Activated T-cell treated with anti-CD3 and anti-CD28 coated beads, Interleukin-2, amount 50 U/mL, for 48 hours (primary cell): ENCODE data around the gene GATB.
A peak's percentile ranks its signal among the peaks of the same experiment; 100 is the strongest.

Source experiments
- DNase-seq, 2 experiments: peaks; one replicate each; pipeline ENCODE4 v3.0.0-alpha.2; 2020

Gene GATB

DNA sequence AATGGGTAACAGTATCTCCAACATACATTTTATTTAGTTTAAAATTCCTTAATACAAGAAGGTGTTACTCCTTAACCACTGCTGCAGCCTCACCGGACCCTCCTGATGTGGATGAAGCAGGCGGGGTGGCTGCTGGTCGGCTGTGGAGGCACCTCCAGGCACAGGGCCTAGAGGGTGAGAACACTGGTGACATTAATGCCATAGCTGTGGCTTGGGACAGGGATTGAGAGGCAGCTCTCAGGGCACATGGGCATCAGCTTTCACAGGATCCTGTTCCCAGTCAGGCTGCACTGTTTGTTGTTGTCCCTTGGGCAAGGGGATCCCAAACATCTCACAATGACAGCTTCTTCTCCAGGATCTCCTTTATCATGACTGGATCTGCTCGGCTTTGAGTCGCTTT is 90.0 kb downstream of the GATB start:
- no peak for DNase-seq

DNA sequence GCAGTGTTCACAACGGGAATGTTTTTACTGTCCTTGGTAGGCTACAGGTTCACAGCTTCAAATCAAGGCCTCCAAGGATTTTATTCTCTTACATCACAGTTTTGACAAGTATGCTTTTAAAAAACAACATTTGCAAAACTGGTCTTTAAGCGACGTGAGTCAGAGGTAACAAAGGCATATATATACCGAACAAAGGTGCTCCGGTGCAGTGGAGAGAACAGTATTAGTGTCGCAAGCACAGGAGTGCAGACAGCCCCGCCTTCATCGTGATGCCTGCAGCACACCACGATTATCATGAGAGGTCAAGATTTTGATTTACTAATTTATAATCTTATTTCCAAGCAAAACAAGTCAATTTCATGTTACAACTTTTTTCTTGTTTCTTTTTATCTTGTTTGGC is 90.8 kb downstream of the GATB start:
- DNase-seq = no peak

DNA sequence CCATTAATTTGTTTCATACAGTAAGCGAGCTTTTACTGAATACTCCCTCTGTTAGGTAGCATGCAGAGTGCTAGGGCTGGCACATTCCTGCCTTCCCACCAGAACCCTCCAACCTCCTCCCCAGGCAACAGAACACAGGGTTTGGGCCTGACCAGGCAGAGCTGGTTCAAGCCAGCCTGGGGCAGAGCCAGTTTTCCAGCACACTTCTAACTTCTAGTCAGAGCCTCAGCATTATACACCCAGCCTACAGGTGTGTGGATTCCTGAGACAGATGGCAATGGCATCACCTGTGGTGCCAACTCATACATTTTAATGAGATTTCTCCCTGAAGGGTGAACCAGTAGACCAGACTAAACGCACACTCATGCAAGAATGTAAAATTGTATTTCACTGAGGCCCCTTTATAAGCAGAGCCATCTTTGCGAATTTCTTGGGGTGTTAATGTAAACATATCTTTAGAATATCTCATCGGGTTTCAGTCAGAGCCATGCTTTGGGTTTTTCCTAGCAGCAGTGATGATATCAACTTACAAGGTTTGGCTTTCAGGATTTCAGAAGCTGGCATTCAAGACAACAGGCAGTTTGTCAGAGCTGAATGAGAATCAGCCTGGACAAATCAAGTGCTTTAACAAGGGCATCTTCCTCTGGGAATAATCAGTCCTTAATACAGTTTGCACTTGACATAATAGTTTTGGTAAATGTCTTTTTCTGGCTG is 92.0 kb downstream of the GATB start:
- DNase-seq = no peak

DNA sequence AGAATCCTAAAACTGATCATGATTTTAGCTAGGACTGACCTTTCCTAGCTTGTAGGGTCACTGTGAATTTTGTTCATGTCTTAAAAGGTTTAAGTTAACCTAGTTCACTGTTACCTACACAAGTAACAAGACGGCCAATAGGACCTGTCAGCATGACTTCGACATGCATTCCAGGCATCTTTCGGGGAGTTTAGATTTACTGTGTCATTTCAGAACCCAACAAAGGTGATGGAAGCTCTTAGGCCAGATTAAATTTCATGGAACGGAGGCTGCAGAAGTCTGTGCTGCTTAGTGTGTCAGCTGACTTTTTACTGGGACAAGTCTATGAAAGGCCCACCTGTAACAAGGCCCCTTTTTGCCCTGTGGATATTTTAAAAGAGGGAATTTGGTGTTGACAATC is 93.1 kb downstream of the GATB start:
- DNase-seq = no peak

DNA sequence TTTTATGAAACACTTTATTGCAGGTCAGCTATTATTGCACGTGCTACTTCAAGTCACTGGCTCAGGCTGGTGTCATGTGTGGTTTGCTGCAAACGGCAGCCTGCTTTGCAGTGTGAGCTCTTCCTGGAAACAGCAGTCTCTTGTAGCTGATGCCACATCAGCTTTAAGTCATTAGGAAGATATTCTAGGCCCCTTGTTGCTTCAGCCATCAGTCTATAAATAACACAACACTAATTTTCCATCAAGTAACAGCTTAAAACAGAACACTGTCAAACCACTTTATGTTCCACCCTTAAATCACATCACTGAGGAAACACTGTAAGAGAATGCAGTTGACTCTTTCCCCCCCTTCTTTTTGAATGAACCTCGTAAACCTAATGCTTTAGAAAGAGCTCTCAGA is 93.8 kb downstream of the GATB start:
- DNase-seq = no peak

DNA sequence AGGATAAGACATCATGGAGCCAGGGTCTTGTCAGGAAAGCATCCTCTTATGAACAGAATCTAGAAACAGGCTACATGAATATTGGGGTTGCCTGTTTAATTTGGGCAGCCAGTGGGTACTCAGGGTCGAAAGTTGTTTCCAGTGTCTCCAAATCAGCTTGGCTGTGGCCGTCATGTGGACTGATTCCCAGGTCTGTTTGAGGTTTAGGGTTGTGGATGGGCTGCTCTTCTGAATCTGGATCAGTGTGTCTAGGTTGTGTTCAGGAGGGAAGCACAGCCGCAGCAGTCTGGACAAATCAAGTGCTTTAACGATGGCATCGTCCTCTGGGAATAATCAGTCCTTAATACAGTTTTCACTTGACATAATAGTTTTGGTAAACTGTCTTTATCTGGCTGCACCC is 94.3 kb downstream of the GATB start:
- no peak for DNase-seq

DNA sequence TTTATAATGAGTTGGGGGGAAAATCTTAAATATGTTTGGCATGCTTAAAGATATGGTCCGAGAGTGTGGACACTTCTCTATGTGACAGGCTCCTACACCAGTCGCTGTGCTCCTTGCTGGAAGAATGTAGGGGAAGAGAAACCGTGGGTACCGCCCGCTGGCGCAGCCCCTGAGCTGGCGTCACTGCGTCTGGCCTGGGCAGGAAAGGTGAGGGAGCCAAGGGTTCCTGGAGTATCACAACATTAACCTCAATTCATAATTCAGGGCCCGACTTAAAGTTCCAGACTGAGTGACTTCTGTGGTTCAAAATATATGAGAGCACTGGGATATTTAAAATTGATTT is 95.1 kb downstream of the GATB start:
- no peak for DNase-seq

DNA sequence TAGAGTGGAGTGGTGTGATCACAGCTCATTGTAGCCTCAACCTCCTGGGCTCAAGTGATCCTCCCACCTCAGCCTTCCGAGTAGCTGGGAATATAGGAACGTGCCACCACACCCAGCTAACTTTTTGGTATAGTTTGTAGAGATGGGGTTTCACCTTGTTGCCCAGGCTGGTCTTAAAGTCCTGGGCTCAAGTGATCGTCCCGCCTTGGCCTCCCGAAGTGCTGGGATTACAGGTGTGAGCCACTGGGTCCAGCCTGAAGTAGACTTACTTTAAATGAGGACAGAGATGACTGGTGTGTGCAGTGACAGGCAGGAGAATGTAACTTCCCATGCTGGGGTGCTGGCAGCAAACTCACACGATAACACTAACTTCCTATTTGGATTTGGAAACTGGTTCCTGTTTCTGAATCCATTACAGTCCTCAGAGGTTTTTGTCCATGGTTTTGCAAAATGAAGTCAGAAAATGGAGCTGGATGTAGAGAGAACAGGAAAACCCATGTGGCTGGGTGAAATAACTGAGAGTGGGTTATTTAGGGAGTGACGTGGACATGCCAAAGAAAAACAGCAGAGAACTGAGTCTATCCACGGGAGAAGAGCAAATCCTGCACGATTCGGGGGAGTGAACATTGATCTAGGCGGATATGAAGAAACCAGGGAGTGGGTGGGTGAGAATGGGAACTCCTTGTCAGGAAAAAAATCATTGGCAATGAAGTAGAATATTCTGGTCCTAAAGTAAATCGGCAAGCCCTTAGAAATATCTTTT is 95.6 kb downstream of the GATB start:
- no peak for DNase-seq

DNA sequence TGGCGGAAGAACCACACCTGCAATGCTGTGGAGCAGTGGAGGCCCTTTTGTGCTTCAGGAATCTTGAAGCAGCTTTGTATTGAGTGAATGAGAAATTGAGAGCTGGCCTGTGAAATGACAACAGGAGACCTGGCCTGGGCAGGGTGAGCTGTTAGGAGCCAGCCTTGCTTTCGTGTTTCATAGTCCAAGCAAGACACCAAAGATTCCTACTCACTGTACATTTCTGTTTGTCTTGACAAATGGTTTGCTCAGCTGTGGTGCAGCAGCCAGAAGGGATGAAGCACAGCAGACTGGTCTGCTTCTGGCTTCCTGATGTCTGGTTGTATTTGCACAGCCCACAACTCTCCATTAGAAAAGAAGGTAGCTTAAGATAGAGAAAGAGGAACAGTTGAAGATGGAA is 96.5 kb downstream of the GATB start:
- no peak for DNase-seq

DNA sequence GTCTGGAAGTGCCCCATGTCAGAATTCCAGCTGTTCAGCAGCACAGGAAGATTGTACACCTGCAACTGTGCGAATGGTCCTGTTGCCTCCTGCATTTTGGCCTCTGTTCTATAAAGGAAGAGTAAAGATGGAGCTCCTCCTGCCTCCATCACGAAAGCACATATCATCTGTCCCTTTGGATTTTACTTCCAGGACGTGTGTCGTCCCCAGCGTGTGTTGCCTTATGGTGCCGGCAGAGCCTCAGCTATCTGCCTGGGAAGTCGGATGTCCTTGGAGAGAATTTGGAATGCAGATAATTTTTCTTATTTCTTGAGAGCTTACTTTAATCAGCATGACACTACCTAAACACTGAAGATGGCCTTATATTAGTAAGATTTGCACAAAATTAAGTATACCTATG is 97.7 kb downstream of the GATB start:
- no peak for DNase-seq

DNA sequence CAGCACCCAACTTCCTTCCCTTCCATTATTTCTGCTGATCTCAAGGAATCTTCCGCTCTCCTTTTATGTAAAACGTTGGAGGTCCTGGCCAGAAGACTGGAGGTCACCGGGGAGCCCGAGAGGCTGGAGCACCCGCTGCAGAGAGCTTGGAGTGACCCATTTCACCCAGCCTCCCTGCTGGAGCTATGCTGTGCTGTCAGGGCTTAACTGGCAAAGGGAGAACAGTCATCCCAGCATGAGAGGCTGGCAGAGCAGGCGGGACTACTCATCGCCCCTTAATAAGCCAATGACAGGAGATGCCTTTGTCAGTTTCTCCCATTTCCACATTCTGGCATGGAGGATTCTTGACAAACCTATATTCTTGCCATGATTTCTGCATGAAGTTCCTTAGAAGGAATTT is 98.9 kb downstream of the GATB start:
- no peak for DNase-seq

DNA sequence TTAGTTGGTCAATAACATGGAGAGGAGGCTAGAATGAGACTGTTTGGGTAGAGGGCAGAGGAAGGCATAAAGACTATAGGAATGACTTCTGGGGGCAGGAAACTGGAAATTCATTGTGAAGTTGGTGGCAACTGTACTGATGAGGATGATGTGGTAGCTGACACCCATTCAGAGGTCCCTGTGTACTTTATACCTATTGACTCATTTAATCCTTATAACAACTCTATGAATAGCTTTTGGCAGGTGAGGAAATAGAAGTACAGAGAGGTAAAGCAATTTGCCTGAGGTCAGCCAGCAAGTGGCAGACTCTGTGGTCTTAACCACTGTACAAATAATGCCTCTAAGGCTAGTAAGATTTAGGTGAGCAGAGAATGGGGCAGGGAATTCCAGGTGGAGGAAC is 100.1 kb downstream of the GATB start:
- DNase-seq = no peak

DNA sequence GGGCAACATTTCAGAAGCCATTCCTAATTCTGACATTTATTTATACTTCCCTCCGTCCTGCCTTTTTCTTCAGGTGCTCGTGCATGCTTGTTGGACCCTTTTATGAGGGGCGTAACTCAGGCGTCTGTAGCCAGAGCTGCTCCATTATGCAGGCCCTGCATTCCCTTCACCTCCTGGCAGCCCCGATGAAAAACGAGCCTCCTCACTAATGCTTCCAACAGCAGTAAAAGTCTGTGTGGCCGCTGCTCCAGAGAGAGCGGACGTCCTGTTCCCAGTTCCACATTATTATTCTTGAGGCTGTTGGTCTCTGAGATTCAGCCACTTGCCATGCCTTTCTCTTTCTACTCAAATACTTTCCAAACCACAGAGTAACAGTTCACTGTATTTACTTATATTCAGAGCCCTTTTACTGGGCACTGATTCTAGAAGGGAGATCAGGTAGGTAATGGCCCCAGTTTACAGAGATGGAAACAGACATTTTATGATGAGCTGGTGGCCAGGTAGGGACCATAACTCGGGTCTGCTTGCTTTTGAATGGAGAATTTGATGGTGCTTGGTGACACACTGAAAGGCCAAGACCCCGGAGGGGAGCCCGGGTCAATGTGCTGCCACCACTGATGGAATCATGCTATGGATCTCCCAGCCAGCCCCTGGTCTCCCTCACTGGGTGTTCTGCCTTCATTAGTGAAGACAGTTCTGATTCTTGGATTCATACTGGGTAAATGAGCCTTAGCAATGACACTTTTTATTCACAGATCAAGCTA is 101.0 kb downstream of the GATB start:
- no peak for DNase-seq

DNA sequence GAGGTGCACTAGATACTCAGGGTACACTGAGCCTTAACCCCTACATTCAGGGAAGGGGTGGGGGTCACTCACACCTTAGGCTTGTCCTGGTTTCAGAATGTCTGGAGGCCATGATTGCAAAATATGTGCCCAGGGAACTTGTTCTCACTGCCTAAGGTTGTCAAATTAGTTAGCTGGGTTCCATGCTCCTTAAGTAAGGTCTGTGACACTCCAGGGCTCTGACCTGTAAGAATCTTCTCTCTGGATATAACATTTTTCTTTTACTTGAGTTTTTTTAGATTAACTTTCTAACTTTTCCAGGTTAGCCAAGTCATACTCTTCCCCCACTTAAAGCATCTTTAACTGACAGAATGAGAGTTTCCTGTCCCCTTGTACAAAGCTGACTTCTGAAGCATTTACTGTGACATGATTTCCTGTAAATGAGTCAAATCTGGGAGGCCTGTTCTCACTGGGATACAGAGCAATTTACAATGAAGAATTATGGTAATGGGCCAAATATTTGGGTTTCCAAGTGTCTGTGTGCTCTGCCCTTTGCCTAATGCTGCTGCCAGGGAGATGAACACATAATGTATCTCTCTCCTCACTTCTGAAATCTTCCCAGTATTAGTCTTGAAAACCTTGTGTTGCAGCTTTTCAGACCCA is 101.7 kb downstream of the GATB start:
- no peak for DNase-seq

DNA sequence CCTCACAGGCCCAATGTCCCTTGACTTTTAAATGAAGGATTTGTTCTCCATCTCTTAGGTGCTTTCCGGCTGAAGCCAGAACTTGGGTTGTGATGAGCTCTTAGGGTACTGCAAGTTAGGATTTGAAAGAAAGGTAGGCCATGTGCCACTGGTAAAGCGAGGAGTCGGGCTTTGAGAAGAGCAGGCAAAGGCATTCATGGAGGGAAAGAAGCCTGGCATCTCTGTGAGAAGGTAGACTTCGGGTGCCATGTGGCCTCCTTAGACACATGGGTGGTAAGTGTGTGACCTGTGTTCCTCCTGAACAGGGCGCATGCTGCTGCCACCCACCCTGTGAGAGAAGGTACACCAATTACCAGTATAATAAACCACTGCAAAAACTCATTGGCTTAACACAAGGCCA is 102.9 kb downstream of the GATB start:
- no peak for DNase-seq

DNA sequence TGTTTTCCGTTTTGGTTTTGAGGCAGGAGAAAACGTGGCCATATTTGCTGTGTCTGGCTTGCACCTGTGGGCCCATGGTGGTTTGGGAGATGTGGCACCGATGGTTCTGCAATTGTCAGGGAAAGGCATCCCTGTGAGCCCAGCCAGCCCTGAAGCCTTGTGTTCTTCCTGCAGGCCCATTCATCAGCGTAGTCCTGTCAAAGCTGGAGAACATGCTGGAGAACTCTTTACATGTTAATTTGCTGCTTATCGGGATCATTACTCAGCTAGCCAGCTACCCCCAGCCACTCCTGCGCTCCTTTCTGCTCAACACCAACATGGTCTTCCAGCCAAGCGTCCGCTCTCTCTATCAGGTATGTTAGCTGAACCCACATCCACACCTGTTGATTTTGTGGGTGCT is 104.7 kb downstream of the GATB start:
- no peak for DNase-seq

DNA sequence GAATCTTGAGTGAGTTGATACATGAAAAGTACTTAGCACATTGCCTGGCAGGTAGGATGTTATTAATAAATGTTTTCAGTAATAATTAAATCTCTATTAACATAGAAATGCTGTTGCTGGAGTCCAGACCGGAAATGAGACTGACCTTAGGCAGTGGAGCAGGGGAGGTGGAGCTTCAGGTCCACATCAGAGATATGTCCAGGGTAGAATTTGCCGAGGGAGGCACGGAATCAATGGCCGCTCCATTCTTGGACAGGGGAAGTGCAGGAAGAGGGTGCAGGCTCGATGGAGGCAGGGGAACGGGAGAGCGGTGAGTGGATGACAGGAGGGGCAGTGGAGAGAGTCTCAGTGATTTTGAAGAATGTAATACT is 107.3 kb downstream of the GATB start:
- DNase-seq = no peak

DNA sequence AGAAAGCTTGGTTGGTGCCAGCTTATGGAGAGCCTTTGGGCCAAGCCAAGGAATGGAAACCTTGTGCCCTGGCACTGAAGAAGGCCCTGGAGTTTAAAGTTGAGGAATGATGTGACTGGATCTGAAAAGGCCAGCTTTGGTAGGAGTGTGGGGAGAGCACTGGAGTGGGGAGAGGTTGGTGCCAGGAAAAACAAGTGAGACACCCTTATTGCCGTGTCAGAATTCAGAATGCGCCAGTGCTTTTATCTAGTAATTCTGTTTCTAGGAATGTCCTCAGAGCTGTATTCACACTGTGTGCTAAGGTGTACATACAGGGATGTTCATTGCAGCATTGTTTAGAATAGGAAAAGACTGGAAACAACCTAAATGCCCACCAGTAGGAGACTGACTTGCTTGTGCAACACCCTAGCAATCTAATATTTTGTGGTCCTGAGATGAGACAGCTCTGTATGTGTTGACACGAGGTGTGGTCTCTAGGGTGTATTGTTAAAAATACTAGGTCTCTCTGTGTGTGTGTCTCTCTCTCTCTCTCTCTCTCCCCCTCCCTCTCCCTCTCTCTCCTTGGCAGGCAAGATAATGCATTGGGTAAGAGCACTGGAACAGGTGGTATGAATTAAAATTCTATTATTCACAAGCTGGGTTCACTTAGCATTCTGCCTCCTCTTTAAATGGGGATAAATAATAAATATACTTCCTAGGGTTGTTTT is 107.8 kb downstream of the GATB start:
- no peak for DNase-seq

DNA sequence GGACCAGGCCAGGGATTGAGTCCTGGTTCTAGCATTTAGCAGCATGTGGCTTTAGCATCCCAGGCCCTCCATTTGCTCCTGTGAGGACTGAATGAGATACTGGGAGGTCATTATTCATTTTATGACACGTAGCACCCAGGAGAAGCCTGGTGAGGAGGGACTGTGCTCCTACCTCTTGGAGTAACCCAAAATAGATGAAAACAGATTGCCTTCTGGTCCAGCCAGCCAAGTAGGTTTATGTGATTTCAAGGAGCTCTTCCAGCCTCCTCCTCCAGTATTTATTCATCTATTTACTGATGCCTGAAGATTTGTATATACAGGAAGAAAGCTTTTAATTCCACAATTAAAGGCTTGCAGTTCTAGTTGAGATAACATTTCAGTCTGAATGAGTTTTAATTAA is 109.3 kb downstream of the GATB start:
- DNase-seq = no peak

DNA sequence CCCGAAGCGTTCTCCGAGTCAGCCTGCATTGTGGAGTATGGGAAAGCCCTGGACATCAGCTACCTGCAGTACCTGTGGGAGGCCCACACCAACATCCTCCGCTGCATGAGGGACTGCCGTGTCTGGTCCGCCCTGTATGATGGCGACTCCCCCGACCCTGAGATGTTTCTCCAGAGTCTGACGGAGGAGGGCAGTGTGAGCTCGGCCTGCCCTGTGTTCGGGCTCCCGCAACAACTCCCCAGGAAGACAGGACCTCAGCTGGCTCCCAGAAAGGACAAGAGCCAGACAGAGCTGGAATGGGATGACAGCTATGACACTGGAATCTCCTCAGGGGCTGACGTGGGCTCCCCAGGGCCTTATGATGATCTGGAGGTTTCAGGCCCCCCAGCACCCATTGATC is 111.3 kb downstream of the GATB start:
- no peak for DNase-seq

DNA sequence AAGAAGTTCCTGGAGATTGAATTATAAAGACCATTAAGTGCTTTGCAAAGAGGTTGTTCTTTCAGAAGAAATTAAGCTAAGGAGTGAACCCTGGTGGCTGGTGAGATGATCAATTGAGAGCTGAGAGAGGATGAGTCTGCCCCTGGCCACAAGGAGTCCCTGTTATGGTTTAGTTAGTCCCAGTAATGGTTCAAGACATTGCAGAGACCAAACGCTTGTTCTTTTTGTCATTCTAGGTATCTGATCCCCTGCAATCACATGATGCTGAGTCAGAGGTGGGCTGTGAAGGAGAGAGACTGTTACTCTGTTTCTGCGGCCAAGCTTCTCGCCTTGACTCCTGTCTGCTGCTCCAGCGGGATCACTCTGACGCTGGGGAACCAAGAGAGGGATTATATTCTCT is 114.5 kb downstream of the GATB start:
- DNase-seq = no peak

DNA sequence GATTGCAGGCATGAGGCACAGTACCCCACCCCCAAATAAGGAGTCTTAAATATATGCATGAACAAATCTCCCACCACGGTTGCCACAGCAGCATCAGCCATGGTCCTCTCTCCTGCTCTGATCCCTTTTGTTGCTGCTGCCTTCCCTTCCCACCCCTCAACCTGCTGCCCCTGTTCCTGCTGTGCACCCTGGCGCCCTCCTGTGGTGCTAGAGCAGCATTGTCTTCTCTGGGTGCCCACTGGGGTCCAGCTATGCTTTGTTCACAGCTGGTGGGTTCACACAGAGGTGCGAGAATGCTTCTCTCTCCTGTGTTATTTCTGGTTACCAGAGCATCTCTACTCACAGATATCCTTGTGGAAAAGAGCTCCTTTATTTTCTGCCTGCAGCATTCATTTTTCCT is 116.2 kb downstream of the GATB start:
- DNase-seq = peak in 1 of 2 experiments; percentile 30

DNA sequence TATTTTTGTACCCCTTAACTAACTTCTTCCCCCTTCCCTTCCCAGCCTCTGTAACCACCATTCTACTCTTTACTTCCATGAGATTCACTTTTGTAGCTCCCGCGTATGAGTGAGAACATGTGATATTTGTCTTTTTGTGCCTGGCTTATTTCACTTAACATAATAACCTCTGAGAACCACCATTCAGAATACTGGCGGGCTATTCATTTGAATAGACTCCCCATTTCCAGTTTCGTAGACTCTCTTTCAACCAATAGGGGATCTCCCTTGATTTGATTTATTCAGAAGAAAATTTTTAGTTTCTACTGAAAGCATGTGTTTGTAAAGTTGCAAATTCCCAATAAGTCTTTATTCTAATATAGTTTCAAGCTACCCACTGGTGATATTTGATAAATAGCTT is 117.2 kb downstream of the GATB start:
- no peak for DNase-seq
